ENCODE measurements around the gene SPATA25. TPM values are rescaled to one million over a fixed set of nuclear protein-coding genes. Genes with fewer than 3 reads are reported as not detected.
"Not testable (repeated sequence)": the region's sequence is repeated elsewhere in the genome, so short reads cannot be mapped to it uniquely, and the experiment has no call there.

The SPATA25 gene
- total RNA-seq, 1 experiment from 2014 or later = not detected

DNA sequence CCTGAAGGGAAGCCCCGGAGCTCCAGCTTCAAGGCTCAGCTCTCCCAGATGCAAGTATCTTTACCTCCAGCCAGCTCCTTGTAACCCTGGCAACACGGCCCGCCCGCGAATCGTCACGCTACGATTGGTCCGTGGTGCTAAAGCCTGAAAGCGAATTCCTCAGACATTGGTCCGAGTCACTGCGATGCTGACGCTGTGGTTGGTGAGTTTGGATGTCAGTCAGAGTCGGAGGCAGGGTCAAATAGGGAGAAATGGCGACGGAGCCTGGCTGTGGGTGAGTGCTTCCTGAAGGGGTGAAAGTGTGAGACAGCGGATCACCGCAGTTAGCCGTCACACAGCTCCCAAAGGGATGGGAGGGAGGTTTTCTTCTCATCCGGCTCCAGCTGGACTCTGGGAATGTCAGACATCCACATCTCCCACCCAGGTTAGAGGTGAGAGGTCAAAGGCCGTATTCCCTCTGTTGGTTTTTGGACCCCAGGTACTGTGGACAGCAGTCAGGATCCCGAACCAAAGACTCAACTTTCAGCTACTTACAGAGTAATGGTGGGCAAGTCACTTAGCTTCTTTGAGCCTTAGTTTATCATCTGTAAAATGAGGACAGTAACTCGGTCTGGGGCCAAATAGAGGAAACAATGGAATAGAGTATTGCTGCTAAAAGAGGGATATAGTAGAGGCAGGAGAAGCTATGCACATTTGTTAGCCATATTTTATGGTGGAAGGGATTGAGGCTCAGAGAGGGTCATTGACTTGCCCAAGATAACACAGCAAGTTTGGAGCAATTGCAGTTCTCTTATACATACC is 6.2 kb downstream of the SPATA25 start, which contains the start of gene ZSWIM1:
TSS of gene ZSWIM1 (plus strand) at position 240 of the 801 bp plus-strand sequence. CDS start 1,366 bp downstream, outside the sequence.
- in situ Hi-C loops (cut with HindIII; ENCODE audit: low pct_unique_long_range_greater_than_20kb, low sequenced_read_pairs) = no loop called here
- peak; percentile 99 for DNase-seq (ENCODE audit: low read depth)

- no peak for DNase-seq (ENCODE audit: low read depth)
- in situ Hi-C loops (cut with HindIII; ENCODE audit: low pct_unique_long_range_greater_than_20kb, low sequenced_read_pairs) = no loop called here
Measured at GRCh38 chr20:45878076-45878761, 9.2 kb downstream of the SPATA25 start.

DNA sequence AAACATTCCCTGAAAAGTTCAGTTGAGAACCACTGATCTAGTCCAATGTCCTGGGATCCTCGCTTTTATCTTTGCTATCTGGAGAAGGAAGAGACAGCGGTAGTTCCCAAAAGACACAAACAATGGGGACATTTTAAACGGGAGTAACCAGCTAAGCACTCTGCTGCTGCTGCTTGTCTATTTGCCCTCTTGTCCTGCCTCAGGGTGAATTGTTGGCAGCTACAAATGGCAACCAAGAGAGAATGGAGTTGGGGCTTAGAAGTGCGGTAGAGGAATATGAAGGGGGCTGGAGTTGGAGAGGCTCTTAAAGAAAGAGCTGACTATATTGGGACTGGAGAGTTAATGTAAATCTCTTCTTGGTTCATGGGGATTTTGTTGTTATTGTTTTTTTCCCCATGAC is 12.8 kb downstream of the SPATA25 start:
- no peak for DNase-seq (ENCODE audit: low read depth)
- in situ Hi-C loops (cut with HindIII; ENCODE audit: low pct_unique_long_range_greater_than_20kb, low sequenced_read_pairs) = no loop called here

GRCh38 chr20:45874104-45874481 is 13.3 kb downstream of the SPATA25 start:
- DNase-seq (ENCODE audit: low read depth); in situ Hi-C loops (cut with HindIII; ENCODE audit: low pct_unique_long_range_greater_than_20kb, low sequenced_read_pairs): not testable (repeated sequence)

DNA sequence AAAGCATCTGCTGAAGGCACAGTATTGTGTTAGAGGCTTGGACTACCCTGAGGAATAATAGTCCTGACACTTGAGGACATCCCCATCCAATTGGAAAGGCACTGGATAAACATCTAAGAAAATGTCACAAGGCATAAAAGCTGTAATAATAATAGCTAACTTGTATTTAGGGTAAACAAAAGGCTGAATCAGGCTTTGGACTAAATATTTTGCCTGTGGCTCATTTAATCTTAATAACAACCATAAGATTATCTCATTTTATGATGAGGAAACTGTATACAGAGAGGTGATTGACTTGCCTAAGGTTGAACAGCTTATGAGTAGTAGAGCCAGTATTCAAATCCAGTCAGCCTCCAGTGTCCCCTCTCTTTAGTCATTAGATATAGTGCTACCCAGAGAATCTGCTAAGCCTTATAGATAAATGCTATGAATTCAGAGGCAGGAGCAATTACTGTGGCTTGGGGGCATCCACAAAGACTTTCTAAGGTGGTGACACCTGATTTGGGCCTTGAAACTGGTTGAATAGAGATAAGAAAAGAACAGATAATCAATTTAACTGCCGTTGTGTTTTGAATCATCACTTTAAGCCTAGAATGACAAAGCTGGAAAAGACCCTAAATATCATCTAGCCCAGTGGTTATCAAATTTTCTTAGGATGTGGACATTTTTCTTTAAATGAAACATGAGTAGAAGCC is 13.9 kb downstream of the SPATA25 start:
- DNase-seq (ENCODE audit: low read depth) = no peak
- in situ Hi-C loops (cut with HindIII; ENCODE audit: low pct_unique_long_range_greater_than_20kb, low sequenced_read_pairs) = no loop called here

DNA sequence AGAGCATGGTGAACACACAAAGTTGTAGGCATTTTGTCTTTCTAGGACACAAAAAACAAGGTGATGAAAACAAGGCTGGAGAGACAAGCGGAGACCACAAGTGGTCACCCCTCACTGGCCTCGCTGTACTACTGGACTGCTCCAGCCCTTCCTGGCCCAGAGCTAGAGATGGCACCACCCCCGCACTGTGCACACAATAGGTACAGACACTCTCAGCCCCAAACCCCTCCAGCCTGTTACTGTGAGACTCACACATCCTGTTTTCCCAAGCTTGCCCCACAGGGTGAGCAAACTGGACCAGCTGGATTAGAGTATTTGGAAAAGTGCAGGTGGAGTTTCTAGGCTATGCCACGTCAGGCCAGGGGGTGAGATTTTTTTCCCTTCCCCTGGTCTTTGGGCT is 14.8 kb downstream of the SPATA25 start:
- in situ Hi-C loops (cut with HindIII; ENCODE audit: low pct_unique_long_range_greater_than_20kb, low sequenced_read_pairs) = no loop called here
- DNase-seq (ENCODE audit: low read depth) = no peak

GRCh38 chr20:45867819-45868176 is 19.6 kb downstream of the SPATA25 start:
- DNase-seq (ENCODE audit: low read depth) = peak; percentile 36
- in situ Hi-C loops (cut with HindIII; ENCODE audit: low pct_unique_long_range_greater_than_20kb, low sequenced_read_pairs) = no loop called here

DNA sequence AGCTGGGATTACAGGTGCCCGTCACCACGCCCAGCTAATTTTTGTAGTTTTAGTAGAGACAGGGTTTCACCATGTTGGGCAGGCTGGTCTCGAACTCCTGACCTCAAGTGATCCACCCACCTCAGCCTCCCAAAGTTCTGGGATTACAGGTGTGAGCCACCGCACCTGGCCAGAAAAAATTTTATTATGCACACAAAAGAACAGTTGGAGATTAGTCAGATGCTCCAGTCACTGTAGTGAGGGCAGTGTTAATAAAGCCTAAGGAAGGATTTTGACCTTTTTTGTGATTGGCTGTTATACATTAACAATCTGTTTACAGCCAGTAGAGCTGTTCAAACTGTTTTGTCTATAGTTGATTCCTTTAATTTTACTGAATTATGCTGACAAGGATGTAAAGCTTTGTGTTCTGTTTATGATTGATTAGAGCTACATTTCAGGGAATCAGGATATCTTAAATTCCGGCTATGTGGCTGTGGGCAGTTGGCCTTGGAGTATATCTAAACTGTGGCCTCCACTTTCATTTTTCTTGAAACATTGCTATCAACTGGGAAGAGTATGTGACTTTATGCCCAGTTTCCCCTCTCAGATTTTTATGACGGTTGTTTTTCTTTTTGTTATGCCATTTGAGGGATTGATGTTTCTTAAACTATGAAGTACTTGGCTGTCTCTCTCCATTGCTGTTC is 20.1 kb downstream of the SPATA25 start:
- in situ Hi-C loops (cut with HindIII; ENCODE audit: low pct_unique_long_range_greater_than_20kb, low sequenced_read_pairs) = no loop called here
- DNase-seq (ENCODE audit: low read depth) = no peak

DNA sequence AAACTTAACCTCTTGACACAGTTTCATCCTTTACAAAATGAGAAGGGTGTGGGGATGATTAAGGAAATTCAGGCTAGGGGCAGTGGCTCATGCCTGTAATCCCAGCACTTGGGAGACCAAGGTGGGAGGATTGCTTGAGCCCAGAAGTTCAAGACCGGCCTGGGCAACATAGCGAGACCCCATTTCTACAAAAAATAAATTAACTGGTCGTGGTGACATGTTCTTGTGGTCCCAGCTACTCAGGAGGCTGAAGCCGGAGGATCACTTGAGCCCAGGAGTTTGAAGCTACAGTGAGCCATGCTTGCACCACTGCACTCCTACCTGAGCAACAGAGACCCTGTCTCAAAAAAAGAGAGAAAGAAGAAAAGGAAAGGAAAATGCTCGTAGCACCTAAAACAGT is 21.0 kb downstream of the SPATA25 start:
- no peak for DNase-seq (ENCODE audit: low read depth)
- in situ Hi-C loops (cut with HindIII; ENCODE audit: low pct_unique_long_range_greater_than_20kb, low sequenced_read_pairs) = no loop called here

GRCh38 chr20:45863543-45864470 is 23.6 kb downstream of the SPATA25 start:
- DNase-seq (ENCODE audit: low read depth) = no peak
- in situ Hi-C loops (cut with HindIII; ENCODE audit: low pct_unique_long_range_greater_than_20kb, low sequenced_read_pairs) = no loop called here

DNA sequence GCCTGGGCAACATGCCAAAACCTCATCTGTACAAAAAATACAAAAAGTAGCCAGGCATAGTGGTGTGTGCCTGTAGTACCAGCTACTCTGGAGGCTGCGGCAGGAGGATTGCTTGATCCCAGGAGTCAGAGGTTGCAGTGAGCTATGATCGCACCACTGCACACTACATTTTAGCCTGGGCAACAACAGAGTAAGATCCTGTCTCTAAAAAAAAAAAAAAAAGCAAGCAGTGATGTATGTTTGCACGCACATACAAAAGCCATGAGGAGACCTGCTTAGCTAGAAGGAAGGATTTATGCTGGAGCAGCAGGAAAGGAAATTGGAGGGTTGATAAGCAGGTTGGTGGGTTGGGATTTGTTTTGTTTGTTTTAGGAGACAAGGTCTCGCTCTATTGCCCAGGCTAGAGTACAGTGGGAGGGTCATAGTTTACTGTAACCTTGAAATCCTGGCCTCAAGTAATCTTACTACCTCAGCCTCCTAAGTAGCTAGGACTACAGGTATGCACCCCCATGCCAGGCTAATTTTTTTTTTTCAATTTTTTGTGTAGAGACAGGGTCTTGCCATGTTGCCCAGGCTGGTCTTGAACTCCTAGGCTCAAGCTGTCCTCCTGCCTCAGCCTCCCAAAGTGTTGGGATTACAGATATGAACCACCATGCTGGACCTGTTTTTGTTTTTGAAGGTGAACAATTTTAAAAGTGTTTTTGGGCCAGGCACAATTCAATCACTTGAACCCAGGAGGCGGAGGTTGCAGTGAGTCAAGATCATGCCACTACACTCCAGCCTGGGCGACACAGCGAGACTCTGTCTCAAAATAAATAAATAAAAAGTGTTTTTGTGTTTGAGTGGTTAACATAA is 26.0 kb downstream of the SPATA25 start:
- no peak for DNase-seq (ENCODE audit: low read depth)
- in situ Hi-C loops (cut with HindIII; ENCODE audit: low pct_unique_long_range_greater_than_20kb, low sequenced_read_pairs) = no loop called here

- in situ Hi-C loops (cut with HindIII; ENCODE audit: low pct_unique_long_range_greater_than_20kb, low sequenced_read_pairs) = no loop called here
- DNase-seq (ENCODE audit: low read depth) = no peak
Measured at GRCh38 chr20:45860560-45861220, 26.7 kb downstream of the SPATA25 start.

DNA sequence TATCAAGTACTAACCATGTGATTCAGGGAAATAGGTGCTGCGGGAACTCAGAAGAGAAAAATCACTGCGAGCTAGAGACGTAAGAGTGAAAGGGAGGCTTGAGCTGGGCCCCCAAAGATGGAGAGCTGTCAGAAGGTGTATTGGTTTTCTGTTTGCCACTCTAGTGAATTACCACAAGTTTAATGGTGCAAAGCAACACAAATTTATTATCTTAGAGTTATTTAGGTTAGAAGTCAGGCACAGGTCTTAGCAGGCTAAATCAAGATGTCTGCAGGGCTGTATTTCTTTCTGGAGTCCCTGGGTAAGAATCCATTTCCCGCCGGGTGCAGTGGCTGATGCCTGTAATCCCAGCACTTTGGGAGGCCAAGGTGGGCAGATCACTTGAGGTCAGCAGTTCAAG is 27.5 kb downstream of the SPATA25 start:
- DNase-seq (ENCODE audit: low read depth) = no peak
- in situ Hi-C loops (cut with HindIII; ENCODE audit: low pct_unique_long_range_greater_than_20kb, low sequenced_read_pairs) = no loop called here

DNA sequence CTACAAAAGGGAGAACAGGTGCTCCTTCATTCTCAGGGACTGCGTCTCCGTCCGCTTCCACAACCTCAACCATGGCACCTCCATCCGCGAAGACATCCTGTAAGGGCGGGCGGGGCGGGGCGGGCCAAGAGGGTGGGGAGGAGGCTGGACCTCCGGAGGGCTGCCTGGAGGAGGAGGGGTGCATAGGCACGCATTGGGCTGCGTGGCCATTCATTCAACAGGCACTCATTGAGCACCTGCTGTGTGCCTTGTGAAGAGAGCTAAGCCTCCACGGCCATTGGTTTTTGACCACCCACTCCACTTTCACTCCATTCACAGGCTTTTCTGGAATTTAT is 29.6 kb downstream of the SPATA25 start:
- in situ Hi-C loops (cut with HindIII; ENCODE audit: low pct_unique_long_range_greater_than_20kb, low sequenced_read_pairs) = no loop called here
- no peak for DNase-seq (ENCODE audit: low read depth)

GRCh38 chr20:45857114-45857881 is 30.1 kb downstream of the SPATA25 start, which contains the start of the genes ACOT8 and ZSWIM3:
Gene ACOT8, minus strand, starts transcription at chr20:45857392. Its CDS starts 77 bp downstream, at chr20:45857315.
Gene ZSWIM3, plus strand, starts transcription at chr20:45857614. Its CDS starts 212 bp downstream, at chr20:45857826.
- in situ Hi-C loops (cut with HindIII; ENCODE audit: low pct_unique_long_range_greater_than_20kb, low sequenced_read_pairs) = no loop called here
- DNase-seq (ENCODE audit: low read depth) = peak; percentile 99

- no peak for DNase-seq (ENCODE audit: low read depth)
- in situ Hi-C loops (cut with HindIII; ENCODE audit: low pct_unique_long_range_greater_than_20kb, low sequenced_read_pairs) = no loop called here
Measured at GRCh38 chr20:45853484-45853883, 33.9 kb downstream of the SPATA25 start.

All from Caki2 (cell line).